CD4-positive, alpha-beta T cell treated with Interleukin-2 at 100 ng/mL for 4 hours (primary cell): ENCODE results near the gene ZNF74.
"Not testable (repeated sequence)": the region's sequence is repeated elsewhere in the genome, so short reads cannot be mapped to it uniquely, and the experiment has no call there.

ENCODE experiments used
- DNase-seq: peaks from one replicate; pipeline ENCODE4 v3.0.0-alpha.2; 2020; ENCODE audit warnings: low spot score

The ZNF74 gene

DNA sequence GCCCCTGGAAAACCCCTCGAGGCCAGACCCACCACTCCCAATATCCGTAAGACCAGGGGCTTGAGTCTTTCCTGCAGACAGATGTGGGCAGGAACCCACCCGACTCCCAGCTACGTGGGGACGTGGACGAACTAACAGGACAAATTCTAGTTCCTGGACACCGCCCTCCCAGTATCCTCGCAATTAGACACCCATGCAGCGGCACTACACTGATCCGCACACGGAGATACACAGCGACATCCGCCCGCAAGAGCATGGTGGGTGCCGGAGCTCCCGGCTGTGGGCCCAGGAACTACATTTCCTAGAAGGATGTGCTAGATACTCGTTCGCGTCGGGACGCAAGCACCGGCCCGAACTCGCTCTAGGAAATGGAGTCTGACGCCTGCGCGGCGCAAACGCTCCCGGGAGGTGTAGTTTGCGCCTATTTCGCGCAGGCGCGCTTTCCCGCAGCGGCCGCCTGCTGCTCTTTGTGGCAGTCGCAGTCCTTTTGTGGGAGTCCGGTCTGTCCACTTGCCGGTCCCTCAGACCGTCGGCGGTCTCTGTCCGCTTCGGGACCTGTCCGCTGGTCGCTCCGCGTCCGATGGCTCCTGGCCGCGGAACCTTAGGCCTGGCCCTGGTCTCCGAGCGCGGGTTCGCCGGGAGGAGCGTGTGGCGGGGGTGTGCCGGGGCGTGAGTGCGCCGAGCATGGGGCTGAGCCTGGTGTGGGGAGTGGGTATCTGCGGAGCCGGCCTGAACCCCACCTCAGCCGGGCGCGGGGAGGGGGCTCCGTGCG, at the start of gene ZNF74:
TSS of gene ZNF74 (plus strand) at position 447 of the 772 bp plus-strand sequence. CDS start 478 bp downstream, outside the sequence.
- peak; percentile 90 for DNase-seq

DNA sequence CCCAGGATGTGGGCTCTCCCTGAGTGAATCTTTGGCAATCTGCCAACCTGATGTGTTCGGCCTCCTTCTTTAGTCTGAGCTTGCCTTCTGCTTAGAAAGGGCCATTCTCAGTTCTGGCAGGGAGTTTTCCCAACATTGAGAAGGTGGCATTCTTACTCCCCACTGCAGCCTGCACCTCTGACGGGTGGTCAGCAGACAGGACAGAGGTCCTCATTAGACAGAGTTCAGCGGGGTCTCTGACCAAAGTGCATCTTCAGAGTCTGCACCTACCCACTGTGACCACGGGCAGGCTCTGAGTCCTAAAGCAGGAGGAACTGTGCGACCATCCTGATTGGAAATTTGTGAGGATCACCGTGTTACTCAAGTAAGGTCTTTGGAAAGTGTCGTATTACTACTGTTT, 47.4 kb upstream of the ZNF74 start:
- not testable (repeated sequence) for DNase-seq

DNA sequence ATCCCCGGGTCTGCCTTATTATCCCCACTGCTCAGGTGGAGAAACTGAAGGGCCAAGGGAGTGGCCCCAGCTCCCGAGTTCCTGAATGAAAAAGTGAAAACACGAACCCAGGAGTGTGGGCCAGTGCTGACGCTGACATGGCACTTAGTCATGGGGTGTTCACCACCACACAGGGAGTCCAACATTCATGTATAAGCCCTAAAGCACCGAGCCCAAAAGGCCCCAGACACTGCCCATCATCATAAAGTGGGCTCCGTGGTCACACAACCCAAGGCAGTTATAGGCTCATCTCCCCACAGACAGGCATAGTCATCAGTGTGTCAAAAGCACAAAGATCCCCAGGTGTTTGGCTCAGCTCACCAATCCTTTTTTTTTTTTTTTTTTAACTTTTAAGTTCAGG, 41.4 kb upstream of the ZNF74 start:
- not testable (repeated sequence) for DNase-seq

DNA sequence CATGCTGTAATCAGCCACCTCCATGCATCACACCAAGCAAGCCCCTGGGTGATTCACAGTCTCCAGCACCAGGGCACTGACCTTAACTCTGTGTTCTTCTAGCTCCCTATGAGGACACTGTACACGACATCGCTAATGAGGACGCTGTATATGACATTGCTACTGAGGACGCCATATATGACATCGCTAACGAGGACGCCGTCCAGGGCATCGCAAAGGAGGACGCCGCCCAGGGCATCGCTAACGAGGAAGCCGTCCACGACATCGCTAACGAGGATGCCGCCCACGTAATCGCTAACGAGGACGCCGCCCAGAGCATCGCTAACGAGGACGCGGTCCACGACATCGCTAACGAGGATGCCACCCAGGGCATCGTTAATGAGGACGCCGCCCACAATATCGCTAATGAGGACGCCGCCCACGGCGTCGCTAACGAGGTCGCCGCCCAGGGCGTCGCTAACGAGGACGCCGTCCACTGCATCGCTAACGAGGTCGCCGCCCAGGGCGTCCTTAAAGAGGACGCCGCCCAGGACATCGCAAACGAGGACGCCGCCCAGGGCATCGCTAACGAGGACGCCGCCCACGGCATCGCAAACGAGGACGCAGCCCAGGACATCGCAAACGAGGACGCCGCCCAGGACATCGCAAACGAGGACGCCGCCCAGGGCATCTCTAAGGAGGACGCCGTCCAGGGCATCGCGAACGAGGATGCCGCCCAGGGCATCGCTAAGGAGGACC, 39.5 kb upstream of the ZNF74 start:
- no peak for DNase-seq

DNA sequence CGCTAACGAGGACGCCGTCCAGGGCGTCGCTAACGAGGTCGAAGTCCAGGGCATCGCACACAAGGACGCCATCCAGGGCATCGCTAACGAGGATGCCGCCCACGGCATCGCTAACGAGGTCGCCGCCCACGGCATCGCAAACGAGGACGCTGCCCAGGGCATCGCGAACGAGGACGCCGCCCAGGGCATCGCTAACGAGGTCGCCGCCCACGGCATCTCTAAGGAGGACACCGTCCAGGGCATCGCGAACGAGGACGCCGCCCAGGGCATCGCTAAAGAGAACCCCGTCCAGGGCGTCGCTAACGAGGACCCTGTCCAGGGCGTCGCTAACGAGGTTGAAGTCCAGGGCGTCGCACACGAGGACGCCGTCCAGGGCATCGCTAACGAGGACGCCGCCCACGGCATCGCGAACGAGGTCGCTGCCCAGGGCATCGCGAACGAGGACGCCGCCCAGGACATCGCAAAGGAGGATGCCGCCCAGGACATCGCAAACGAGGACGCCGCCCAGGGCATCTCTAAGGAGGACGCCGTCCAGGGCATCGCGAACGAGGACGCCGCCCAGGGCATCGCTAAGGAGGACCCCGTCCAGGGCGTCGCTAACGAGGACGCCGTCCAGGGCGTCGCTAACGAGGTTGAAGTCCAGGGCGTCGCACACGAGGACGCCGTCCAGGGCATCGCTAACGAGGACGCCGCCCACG, 37.9 kb upstream of the ZNF74 start:
- not testable (repeated sequence) for DNase-seq

DNA sequence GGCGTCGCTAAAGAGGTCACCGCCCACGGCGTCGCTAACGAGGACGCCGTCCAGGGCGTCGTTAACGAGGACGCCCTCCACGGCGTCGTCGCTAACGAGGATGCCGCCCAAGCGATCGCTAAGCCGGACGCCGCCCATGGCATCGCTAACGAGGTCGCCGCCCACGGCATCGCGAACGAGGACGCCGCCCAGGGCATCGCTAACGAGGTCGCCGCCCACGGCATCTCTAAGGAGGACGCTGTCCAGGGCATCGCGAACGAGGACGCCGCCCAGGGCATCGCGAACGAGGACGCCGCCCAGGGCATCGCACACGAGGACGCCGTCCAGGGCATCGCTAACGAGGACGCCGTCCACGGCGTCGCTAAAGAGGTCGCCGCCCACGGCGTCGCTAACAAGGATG, 37.0 kb upstream of the ZNF74 start:
- not testable (repeated sequence) for DNase-seq

DNA sequence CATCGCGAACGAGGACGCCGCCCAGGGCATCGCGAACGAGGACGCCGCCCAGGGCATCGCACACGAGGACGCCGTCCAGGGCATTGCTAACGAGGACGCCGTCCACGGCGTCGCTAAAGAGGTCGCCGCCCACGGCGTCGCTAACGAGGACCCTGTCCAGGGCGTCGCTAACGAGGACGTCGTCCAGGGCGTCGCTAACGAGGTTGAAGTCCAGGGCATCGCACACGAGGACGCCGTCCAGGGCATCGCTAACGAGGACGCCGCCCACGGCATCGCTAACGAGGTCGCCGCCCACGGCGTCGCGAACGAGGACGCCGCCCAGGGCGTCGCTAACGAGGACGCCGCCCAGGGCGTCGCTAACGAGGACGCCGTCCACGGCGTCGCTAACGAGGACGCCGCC, 36.0 kb upstream of the ZNF74 start:
- not testable (repeated sequence) for DNase-seq

DNA sequence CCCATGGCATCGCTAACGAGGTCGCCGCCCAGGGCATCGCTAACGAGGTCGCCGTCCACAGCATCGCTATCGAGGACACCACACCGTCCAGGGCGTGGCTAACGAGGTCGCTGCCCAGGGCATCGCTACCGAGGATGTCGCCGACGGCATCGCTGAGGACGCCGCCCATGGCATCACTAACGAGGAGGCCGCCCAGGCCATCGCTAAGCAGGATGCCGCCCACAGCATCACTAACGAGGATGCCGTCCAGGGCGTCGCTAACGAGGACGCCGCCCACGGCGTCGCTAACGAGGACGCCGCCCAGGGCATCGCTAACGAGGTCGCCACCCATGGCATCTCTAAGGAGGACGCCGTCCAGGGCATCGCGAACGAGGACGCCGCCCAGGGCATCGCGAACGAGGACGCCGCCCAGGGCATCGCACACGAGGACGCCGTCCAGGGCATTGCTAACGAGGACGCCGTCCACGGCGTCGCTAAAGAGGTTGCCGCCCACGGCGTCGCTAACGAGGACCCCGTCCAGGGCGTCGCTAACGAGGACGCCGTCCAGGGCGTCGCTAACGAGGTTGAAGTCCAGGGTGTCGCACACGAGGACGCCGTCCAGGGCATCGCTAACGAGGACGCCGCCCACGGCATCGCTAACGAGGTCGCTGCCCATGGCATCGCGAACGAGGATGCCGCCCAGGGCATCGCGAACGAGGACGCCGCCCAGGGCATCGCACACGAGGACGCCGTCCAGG, 35.3 kb upstream of the ZNF74 start:
- DNase-seq, result not testable (repeated sequence)

DNA sequence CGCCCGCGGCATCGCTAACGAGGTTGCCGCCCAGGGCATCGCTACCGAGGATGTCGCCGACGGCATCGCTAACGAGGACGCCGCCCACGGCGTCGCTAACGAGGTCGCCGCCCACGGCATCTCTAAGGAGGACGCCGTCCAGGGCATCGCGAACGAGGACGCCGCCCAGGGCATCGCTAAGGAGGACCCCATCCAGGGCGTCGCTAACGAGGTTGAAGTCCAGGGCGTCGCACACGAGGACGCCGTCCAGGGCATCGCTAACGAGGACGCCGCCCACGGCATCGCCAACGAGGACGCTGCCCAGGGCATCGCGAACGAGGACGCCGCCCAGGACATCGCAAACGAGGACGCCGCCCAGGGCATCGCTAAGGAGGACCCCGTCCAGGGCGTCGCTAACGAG, 33.7 kb upstream of the ZNF74 start:
- DNase-seq, result not testable (repeated sequence)

DNA sequence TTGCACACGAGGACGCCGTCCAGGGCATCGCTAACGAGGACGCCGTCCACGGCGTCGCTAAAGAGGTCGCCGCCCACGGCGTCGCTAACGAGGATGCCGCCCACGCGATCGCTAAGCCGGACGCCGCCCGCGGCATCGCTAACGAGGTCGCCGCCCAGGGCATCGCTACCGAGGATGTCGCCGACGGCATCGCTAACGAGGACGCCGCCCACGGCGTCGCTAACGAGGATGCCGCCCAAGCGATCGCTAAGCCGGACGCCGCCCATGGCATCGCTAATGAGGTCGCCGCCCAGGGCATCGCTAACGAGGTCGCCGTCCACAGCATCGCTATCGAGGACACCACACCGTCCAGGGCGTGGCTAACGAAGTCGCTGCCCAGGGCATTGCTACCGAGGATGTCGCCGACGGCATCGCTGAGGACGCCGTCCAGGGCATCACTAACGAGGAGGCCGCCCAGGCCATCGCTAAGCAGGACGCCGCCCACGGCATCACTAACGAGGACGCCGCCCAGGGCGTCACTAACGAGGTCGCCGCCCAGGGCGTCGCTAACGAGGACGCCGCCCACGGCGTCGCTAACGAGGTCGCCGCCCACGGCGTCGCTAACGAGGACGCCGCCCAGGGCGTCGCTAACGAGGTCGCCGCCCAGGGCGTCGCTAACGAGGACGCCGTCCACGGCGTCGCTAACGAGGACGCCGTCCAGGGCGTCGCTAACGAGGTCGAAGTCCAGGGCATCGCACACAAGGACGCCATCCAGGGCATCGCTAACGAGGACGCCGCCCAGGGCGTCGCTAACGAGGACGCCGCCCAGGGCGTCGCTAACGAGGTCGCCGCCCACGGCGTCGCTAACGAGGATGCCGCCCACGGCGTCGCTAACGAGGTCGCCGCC, 32.8 kb upstream of the ZNF74 start:
- DNase-seq, result not testable (repeated sequence)

DNA sequence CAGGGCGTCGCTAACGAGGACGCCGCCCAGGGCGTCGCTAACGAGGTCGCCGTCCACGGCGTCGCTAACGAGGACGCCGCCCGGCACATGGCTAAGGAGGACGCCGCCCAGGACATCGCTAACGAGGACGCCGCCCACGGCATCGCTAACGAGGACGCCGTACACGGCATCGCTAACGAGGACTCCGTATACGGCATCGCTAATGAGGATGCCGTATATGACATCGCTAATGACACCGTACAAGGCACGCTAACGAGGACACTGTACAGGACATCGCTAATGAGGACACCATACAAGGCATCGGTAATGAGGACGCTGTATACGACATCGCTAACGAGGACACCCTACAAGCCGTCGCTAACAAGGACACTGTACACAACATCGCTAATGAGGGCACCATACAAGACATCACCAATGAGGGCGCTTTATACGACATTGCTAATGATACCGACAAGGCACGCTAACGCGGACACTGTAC, 32.2 kb upstream of the ZNF74 start:
- DNase-seq, result not testable (repeated sequence)

DNA sequence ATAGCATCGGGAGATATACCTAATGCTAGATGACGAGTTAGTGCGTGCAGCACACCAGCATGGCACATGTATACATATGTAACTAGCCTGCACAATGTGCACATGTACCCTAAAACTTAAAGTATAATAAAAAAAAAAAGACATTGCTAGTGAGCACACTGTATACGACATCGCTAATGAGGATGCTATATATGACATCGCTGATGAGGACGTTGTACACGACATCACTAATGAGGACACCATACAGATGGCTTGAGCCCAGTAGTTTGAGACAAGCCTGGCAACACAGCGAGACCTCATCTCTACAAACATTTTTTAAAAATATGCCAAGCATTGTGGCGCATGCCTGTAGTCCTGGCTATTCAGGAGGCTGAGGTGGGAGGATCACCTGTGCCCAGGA, 31.5 kb upstream of the ZNF74 start:
- not testable (repeated sequence) for DNase-seq

DNA sequence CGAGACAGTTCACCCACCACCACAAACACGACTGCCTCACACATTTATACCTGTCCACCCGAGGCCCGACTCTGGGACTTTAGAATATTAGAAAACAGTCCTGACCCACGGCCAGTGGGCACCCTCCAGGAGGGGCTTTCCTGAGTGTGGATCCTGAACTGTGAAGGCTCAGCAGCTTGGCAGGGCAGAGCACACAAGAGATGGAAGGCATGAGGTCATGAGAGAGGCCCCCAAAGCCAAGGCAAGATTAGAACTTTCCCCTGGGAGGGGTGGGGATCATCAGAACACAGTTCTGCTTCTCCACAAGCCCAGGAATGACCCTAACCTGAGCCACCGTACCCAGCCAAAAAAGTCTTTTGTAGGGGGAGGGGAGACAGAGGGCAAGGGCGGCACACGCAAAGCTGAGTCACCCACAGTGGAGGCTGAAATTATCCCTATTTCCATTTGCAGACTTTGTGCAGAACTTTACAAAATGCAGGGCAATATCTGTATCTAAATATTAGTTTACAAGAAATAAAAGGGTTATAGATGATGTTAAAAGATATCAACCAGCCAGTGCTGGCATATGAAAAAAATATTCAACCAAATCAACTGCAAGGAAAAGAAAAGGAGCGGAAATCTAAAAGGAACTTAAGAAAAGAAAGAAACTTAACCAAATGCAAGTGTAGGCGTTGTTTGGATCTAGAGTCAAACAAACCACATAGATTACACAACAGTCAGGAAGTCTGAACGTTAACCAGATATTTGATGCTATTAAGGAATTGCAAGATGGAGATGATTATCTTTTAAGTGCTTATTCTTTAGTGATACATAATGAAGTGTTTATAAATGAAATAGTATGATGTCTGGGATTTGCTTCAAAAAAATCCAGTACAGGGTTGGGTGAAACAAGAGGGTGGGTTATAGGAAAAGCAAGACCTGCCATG, 29.4 kb upstream of the ZNF74 start:
- not testable (repeated sequence) for DNase-seq

DNA sequence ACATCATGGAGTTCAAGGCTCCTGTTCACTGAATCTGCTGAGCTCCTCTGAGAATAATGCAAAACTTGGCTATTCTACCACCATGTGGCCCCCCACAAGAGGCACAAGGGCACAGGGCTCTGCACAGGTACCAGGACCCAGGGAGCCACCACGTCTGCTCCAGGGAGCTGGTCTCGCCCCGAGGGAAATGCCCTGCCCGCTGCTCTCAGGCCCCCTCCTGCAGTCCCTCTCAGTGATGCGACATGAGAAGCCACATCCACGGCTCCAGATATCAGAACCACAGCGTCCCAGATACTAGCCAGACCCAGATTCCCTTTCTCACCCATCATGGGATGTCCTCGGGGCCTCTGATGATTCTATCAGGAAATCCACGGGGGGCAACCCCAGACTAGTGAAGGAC, 27.1 kb upstream of the ZNF74 start:
- DNase-seq, result not testable (repeated sequence)

DNA sequence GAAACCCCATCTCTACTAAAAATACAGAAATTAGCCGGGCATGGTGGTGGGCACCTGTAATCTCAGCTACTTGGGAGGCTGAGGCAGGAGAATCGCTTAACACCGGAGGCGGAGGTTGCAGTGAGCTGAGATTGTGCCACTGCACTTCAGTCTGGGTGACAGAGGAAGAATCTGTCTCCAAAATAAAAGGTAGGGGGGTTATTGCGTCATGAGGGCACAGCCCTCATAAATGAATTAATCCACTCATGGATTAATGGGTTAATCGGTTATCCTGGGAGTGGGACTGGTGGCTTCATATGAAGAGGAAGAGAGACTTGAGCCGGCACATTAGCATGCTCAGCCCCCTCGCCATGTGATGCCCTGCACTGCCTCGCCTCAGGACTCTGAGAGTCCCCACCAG, 25.1 kb upstream of the ZNF74 start:
- not testable (repeated sequence) for DNase-seq

DNA sequence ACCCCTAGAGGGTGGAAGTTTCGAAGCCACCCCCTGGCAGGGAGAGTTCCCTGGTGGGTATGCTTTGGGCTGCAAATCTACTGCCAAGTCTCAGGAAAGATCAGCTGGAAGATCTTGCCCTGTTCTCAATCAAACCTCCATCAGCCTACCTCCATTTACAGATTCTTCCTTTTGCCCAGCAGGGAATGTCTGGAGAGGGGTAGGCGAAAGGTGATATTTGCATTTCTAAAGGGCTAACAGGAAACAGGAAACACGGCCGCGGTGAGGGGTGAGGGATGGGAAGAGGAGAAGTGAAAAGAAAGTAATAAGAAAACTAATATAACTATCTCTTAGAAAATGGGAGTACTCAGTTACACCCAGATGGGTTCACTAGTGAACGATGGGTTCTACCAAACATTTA, 22.3 kb upstream of the ZNF74 start:
- not testable (repeated sequence) for DNase-seq

DNA sequence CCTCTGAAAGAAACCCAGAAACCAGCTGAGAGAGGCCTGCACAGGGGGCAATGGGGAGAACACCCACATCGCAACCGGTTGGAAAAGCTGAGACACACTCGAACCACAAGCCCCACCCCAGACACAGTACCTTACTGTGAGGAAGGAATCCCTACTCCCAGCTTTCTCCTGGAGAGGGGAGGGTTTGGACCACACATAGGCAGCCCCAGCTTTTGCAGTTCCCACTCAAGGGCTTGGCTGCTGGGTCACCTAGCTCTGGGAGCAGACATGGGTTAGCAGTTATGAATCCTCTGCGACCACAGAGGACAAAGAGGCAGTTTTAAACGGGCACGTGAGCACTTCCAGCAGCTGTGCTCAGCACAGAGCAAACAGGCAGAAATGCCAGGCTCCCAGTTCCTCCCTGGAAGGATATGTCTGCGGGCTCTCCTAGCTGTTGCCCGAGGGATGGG, 21.5 kb upstream of the ZNF74 start:
- not testable (repeated sequence) for DNase-seq

DNA sequence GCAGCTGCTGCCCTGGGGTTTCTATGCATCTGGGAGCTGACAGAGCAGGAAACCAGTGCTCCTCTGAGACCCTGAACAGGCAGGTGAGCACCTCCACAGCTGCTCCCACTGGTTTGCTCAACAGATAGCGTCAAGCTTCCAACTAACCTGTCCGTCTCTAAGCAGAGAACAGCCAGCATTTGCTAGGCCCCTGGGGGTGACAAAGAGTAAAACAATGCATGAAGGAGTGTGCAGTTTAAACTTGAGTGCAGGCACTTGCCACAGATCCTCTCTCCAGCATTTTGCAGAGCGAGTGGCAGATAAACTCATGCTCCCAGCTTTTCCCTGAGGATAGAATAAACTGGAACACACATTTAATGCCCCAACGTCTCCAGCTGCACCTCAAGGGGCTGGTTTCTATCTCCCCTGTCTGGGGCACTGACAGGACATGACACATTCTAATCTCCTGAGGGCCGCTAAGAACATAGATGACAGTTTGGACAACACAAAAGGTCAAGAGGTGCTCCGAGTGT, 20.7 kb upstream of the ZNF74 start:
- DNase-seq, result not testable (repeated sequence)

DNA sequence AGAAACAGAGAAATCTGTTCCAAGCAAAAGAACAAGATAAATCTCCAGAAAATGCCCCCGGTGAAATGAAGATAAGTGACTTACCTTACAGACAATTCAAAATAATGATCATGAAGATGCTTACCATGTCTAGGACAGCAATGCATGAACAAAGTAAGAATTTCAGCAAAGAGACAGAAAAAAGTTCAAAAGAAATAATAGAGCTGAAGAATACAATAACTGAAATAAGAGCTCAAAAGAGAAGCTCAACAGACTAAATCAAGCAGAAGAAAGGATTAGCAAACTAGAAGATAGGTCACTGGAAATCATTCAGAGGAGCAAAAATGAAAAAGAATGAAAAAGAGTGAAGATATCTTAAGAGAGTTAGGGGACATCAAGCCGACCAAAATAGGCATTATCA, 19.8 kb upstream of the ZNF74 start:
- DNase-seq, result not testable (repeated sequence)
